GM18526 (cell line): ENCODE measurements around the gene NOXO1.

Experiments used
- POLR2A ChIP-seq: IDR thresholded peaks from 3 replicates; pipeline ENCODE4 v1.6.1; 2011; ENCODE audit not compliant: insufficient read length; ENCODE audit errors: extremely low read depth

Gene NOXO1

GRCh38 chr16:2019518-2019920 lies 38.2 kb upstream of the NOXO1 start, which contains the start of gene NPW:
TSS of gene NPW (plus strand) at chr16:2019785.
- no peak for TF ChIP-seq POLR2A

- TF ChIP-seq POLR2A: no peak
These were observed 35.2 kb upstream of the NOXO1 start for GRCh38 chr16:2016407-2016922.

GRCh38 chr16:2015947-2016208 lies 34.6 kb upstream of the NOXO1 start:
- no peak for TF ChIP-seq POLR2A

GRCh38 chr16:2015117-2015946 lies 34.1 kb upstream of the NOXO1 start:
- TF ChIP-seq POLR2A: no peak

GRCh38 chr16:2013527-2013926 lies 32.3 kb upstream of the NOXO1 start:
- TF ChIP-seq POLR2A: no peak

GRCh38 chr16:2009791-2010510 lies 28.7 kb upstream of the NOXO1 start, which contains the start of gene ZNF598:
TSS of gene ZNF598 (minus strand) at chr16:2009821.
- peak; percentile 91 for TF ChIP-seq POLR2A

GRCh38 chr16:2009164-2009711 lies 28.0 kb upstream of the NOXO1 start:
- no peak for TF ChIP-seq POLR2A

- TF ChIP-seq POLR2A: no peak
These were observed 27.4 kb upstream of the NOXO1 start for GRCh38 chr16:2008631-2009163.

GRCh38 chr16:2008009-2008526 lies 26.8 kb upstream of the NOXO1 start:
- TF ChIP-seq POLR2A: no peak

- no peak for TF ChIP-seq POLR2A
These were observed 26.0 kb upstream of the NOXO1 start for GRCh38 chr16:2007081-2007836.

- no peak for TF ChIP-seq POLR2A
These were observed 25.0 kb upstream of the NOXO1 start for GRCh38 chr16:2006317-2006716.

GRCh38 chr16:2005646-2006045 lies 24.4 kb upstream of the NOXO1 start:
- TF ChIP-seq POLR2A: no peak

GRCh38 chr16:2004795-2005517 lies 23.7 kb upstream of the NOXO1 start:
- no peak for TF ChIP-seq POLR2A

GRCh38 chr16:2003827-2004641 lies 22.8 kb upstream of the NOXO1 start:
- no peak for TF ChIP-seq POLR2A
